ENCODE results near the gene USP35.
"Not testable (repeated sequence)": the region's sequence is repeated elsewhere in the genome, so short reads cannot be mapped to it uniquely, and the experiment has no call there.

DNA sequence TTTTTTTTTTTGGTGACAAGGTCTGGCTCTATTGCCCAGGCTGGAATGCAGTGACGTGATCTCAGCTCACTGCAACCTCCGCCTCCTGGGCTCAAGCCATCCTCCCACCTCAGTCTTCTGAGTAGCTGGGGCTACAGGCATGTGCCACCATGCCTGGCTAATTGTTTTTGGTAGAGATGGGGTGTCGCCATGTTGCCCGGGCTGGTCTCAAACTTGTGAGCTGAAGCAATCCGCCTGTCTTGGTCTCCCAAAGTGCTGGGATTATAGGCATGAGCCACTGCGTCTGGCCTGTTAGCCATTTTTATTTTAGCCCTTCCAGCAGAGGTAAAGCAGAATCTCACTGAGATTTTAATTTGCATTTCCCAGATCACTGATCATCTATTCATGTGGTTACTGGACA, 44.3 kb downstream of the USP35 start:
- TF ChIP-seq, protein P1, sequence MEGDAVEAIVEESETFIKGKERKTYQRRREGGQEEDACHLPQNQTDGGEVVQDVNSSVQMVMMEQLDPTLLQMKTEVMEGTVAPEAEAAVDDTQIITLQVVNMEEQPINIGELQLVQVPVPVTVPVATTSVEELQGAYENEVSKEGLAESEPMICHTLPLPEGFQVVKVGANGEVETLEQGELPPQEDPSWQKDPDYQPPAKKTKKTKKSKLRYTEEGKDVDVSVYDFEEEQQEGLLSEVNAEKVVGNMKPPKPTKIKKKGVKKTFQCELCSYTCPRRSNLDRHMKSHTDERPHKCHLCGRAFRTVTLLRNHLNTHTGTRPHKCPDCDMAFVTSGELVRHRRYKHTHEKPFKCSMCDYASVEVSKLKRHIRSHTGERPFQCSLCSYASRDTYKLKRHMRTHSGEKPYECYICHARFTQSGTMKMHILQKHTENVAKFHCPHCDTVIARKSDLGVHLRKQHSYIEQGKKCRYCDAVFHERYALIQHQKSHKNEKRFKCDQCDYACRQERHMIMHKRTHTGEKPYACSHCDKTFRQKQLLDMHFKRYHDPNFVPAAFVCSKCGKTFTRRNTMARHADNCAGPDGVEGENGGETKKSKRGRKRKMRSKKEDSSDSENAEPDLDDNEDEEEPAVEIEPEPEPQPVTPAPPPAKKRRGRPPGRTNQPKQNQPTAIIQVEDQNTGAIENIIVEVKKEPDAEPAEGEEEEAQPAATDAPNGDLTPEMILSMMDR (IDR thresholded peaks at IDR 0.05): not testable (repeated sequence)
- not testable (repeated sequence) for TF ChIP-seq POLR2A (IDR thresholded peaks at IDR 0.05)

Data from Peyer's patch (tissue), 4 donors.